Measurements from ENCODE around the gene TLR5. TPM values are rescaled to one million over a fixed set of nuclear protein-coding genes. Genes with fewer than 3 reads are reported as not detected.

The TLR5 gene
- polyA plus RNA-seq, 3 donors: 4.9 to 6.0 (median 5.1) TPM

DNA sequence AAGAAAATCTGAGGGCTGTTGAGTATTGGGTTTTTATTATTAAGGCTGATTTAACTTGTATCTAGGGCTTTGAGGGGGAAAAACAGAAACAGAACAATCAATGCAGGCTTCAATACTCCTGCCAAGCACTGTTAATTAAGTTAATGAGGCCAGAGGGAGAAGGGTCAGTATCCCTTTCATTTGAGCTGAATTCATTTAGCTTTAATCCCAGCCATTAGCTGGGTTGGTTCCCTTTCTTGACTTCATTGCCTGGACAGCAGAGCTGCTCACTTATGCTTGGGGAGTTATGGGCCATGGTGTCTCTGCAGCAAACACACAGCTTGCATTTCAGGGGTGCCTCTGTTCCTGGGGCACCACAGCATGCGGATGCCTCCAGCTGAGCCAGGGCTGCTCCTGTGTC is 16.3 kb downstream of the TLR5 start:
- DNase-seq (ENCODE audit: extremely low read depth in 1 of 11, low read depth in 9 of 11, low spot score in 4 of 11): no peak

DNA sequence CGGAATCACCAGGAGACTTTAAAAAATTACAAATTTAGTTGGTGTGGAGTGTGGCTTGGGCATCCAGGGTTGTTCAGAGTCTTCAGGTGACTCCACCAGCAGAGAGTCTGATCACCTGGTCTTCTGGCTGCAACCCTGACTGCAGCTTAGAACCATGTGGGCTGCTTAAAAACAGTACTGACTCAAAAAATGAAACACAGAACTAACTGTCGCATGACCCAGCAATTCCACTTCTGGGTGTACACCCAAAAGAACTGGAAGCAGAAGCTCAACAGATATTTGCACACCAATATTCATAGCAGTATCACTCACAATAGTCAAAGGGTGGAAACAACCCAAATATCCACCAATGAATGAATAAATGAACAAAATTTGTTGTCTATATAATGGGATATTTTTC is 17.3 kb downstream of the TLR5 start:
- no peak for DNase-seq (ENCODE audit: extremely low read depth in 1 of 11, low read depth in 9 of 11, low spot score in 4 of 11)

DNA sequence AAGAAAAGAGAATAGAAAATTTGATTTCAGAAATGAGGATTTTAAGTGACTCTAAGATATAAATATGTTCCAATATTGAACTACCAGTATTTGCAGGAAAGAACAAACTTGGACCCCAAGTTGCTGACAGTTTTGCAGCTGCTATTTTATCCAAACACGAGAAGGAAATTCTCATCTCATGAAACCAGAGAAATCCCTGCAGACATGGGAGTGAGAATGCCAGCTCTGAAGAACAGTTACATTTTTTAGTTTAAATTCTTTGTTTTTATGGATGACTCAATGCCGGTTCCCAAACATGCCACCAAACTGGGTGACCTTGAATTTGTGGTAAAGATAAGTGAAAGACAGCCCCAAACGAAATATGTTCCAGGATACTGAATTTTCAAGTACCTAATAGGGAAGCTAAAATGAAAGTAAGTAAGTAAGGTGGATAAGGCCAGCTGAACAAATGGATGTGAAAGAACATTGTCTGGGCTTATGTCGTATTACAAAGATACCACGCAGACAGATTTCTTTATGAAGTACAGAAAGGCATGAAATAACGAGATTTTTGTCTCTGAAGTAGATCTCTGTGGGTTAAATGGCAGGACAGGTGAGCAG is 19.9 kb downstream of the TLR5 start:
- DNase-seq (ENCODE audit: extremely low read depth in 1 of 11, low read depth in 9 of 11, low spot score in 4 of 11): no peak

DNA sequence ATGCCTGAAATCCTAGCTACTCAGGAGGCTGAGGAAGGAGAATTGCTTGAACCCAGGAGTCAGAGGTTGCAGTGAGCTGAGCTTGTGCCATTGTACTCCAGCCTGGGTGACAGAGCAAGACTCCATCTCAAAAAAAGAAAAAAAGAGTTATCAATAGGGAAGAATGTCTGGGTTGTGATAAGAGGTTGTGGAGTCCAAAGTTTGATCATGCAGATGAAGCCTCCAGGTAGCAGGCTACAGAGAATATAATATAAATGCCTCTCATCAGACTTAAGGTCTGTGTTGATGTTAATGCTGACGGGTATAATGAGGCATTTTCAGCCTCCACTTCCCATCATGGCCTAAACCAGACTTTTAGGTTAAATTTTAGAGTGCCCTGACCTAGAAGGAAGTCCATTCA is 24.6 kb downstream of the TLR5 start:
- no peak for DNase-seq (ENCODE audit: extremely low read depth in 1 of 11, low read depth in 9 of 11, low spot score in 4 of 11)

DNA sequence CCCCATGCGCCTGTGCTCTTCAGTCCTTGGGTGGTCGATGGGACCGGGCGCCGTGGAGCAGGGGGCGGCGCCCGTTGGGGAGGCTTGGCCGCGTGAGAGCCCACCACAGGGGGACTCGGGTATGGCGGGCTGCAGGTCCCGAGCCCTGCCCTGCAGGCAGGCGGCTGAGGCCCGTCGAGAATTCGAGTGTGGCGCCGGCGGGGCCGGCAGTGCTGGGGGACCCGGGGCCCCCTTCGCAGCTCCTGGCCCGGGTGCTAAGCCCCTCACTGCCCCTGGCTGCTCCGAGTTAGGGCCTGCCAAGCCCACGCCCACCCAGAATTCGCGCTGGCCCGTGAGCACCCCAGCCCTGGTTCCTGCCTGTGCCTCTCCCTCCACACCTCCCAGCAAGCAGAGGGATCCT is 26.1 kb downstream of the TLR5 start:
- DNase-seq (ENCODE audit: extremely low read depth in 1 of 11, low read depth in 9 of 11, low spot score in 4 of 11): no peak

DNA sequence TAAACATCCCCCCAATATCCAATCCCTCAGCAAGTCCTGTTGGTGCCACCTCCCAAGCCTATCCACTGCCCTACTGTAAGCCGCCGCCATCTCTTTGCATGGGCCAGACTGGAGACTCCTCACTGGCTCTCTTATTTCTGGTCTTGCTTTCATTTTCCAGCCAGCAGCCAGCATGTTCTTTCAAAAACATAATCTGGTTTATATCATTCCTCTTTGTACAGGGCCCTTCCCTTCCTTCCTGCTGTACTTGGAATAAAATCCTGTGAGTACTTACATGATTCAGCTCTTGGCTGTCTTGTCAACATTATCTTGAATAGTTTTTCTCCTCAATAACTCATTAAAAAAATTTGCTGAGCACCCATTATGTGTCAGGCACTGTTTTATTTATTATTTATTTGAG is 28.2 kb downstream of the TLR5 start:
- no peak for DNase-seq (ENCODE audit: extremely low read depth in 1 of 11, low read depth in 9 of 11, low spot score in 4 of 11)

DNA sequence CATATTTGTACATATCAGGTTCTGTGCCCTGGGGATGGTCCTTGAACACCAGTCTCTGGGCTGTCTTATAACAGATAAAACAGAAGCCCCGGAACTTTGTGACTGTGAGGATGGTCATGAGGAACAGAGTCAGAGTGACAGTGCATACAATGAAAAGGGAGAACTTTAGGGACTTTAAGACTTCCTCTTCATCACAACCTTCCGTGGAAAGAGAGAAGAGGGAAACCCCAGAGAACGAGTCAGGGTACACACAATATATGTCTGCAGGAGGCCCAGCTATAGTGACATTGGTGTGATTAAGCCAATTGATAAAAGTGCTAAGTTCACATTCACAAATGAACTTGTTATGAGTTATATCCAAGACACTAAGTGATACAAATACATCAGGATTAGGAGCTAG is 32.1 kb downstream of the TLR5 start:
- DNase-seq (ENCODE audit: extremely low read depth in 1 of 11, low read depth in 9 of 11, low spot score in 4 of 11): no peak

DNA sequence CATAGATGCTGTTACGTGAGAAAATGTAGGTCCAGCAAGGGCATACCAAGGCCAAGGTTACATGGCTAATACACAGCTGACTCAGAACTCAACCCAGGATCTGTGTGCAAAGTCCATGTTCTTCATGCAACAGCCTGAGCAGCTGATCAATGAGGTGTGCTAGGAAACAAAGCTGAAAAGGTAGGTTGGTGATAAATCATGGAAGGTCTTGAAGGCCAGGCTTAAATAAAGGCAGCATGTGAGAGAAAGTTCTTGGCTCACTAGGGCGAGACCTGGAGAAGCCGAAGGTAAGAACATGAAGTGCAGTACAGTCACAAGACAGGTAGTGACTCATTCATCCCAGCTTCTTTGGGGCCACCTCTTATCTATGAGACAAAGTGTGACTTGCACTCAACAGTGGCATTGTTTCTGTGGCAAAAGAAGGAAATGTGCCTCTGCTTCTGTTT is 33.4 kb downstream of the TLR5 start:
- DNase-seq (ENCODE audit: extremely low read depth in 1 of 11, low read depth in 9 of 11, low spot score in 4 of 11): no peak

DNA sequence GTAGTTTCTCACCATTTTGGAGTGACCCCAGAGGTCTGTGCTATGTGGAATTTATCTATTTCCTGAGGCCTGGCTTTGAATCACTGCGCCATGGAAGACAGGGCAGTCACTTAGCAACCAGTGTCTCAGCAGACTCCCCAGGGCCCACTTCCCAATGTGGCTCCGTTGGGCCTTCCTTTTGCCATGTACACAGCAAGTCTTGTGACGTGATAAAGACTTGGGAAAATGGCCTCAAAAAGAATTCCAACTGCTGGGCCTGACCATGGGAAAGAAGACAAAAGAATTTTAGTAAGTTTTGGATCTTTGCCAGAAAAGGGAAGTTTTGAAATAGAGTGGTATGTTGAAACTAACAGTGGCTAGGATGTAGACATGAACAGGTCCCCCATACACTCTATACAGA is 36.2 kb downstream of the TLR5 start:
- no peak for DNase-seq (ENCODE audit: extremely low read depth in 1 of 11, low read depth in 9 of 11, low spot score in 4 of 11)

DNA sequence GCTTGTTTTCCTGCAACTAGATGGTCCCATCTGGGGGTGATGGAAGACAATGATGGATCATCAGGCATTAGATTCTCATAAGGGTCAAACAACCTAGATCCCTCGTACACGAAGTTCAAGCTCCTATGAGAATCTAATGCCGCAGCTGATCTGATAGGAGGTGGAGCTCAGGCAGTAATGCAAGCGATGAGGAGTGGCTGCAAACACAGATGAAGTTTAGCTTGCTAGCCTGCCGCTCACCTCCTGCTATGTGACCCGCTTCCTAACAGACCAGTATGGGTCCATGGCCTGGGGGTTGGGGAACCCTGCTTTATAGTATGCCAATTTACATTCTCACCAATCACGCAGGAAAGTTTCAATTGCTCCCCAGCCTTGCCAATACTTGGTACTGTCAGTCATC is 37.5 kb downstream of the TLR5 start:
- no peak for DNase-seq (ENCODE audit: extremely low read depth in 1 of 11, low read depth in 9 of 11, low spot score in 4 of 11)

DNA sequence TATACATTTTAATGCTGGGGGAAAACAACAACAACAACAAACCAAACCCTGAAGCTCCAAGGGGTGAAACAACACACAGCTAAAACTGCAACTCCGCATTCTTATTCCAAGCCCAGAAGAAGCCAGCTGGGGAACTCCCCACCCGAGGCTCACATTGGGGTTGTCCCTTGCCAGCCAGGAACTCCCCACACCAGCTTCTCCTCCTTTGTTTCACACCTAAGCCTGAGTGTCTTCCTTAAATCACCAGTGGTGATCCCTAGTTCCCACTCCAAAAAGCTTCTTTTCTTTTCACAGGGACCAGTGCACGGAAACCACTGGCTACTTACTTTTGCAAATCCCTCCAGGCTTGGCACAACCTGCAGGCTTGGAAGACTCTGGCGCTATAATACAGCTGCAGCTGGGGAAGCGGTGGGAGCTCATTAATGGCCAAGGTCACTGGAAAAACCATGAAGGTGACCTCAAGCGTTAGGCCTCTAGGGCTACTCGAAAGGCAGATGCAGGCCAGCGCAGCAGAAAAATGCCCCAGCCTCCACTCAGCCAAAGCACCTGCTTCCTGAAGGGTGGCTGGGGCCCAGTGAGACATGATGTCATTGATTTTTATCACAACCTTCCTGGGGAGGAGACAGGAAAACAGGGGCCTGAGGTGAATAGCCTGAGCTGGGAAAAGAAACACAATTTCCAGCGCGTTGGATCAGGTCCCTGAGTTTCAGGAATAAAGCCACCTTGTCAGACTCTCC is 40.1 kb downstream of the TLR5 start:
- DNase-seq (ENCODE audit: extremely low read depth in 1 of 11, low read depth in 9 of 11, low spot score in 4 of 11): peak in 3 of 11 donors; percentile 24 to 30 (median 28)

DNA sequence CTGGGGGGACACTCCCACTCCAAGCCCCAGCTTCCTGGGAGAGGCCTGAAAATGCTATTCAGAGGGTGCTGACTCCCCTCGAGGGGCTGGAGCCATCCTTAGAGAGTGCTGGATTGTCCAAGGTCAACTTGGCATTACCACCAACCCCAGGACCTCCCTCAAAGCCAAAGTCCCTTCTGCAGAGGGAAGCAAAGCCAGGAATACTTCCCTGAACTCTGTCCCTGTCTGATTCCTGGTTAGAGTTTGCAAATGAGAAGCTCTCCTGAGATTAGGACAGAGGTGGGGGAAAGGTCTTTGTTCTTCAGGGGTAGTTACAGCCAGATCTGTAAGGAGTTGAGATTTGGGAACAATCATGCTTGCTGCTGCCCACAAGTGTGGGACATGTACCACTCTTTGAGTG is 45.3 kb downstream of the TLR5 start:
- DNase-seq (ENCODE audit: extremely low read depth in 1 of 11, low read depth in 9 of 11, low spot score in 4 of 11): no peak

DNA sequence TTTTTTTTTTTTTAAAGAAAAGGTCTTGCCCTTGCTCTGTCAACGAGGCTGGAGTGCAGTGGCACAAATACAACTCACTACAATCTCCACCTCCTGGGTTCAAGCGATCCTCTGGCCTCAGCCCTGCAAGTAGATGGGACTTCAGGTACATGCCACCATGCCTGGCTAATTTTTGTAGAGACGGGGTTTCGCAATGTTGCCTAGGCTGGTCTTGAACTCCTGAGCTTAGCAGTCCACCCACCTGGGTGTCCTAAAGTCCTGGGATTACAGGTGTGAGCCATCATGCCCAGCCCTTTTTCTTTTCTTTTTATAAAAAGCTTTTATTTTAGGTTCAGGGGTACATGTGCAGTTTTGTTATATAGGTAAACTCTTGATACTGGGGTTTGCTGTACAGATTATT is 47.2 kb downstream of the TLR5 start:
- no peak for DNase-seq (ENCODE audit: extremely low read depth in 1 of 11, low read depth in 9 of 11, low spot score in 4 of 11)

DNA sequence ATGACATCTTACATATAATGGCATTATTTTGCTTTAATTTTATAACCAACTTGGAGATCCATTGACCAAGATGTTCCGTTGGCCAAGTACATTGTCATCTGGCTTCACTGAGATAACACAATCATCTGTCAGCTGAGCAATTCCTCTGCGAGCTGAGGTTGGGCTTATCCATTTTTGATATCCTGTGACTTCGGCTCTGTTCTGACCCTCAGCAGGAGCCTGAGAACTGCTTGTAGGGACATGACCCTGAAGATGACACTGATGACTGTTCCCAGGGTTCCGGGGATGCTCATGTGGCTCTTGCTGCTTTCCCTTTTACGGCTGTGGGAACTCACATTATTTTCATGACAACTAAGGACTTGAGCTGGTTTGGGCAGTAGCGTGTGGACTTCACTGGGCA is 51.2 kb downstream of the TLR5 start:
- DNase-seq (ENCODE audit: extremely low read depth in 1 of 11, low read depth in 9 of 11, low spot score in 4 of 11): no peak

DNA sequence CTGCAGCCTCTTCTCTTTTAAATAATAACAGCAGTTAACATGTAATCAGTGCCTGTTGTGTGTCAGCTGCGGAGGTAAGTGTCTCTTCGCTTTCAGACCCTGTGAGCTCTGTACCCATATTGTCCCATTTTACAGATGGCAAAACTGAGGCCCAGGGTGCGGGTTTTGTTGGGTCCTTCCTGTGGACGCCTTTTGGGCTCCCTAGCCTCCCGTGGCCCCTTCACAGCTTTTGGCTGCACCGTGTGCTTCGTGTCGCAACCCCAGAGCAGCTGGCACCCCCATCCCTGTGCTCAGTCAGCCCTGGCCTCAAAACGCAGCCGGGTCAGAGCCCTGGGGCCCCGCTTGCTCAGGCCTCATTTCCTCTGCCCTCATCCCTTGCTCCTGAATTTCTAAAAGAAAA is 53.8 kb downstream of the TLR5 start:
- DNase-seq (ENCODE audit: extremely low read depth in 1 of 11, low read depth in 9 of 11, low spot score in 4 of 11): no peak

DNA sequence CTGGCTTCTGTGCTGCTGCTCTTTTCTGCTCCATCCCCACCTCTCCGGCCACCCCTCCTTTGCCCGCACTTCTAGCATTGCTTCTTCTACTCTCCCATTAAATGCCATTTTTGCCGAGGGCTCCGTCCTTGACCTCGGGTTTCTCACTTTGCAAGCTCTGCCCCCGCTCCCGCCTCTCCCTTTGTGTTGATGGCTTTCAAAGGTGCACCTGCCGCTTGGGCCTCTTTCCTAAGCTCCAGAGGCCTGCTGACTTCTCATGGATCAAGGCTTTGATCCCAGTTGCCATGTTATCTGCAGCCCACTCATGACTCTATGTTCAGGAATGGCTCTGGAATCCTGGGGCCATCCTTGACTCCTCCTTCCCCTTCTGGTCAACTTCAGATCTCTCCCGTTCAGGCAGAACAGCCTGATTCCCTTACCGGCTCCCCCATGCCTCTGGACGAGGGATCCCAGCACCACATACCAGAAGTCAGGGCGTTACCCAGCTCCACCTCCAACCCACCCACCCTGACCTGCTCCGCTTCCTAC is 54.3 kb downstream of the TLR5 start:
- DNase-seq (ENCODE audit: extremely low read depth in 1 of 11, low read depth in 9 of 11, low spot score in 4 of 11): no peak

DNA sequence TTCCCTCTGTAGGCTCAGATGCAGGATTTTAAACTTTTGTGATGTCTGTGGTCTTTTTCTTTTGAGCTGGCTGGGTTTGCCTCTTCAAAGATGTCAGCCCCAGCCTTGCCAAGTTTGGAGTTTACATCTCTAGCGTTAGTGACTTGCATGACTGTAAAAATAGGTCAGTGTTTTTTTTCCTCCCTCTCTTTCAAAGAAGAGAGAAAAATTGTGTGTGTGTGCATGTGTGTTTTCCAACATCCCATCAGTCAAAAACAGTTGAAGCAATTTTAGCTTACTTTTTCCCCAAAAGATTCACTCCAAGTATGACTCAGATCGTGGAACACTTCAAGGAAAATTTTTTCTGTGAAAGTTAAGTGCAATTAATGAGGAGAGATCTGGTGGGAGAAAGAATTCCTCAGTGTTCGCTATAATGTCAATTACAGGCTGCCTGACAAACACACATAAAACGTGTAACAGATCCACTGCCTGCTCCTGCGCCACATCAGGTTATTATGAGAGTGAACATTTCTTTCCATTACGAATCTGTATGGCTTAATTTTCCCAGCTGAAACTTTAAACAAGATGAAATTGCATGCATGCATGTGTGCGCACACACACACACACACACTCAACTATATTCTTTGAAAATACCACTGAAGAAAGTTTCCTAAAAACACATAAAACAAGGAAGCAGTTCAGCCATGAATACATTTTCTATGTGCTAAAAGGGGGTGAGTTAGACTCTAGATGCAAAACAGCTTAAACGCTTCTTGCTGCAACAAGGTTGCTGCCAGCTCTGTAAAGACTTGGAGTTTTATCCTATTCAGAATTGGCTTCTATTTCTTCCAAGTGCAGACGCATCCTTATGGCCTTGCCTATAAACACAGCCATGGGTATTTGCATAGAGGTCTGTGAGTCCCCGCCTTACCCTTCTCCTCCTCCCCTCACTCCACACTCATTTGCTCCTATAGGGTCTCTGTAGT is 55.5 kb downstream of the TLR5 start:
- DNase-seq (ENCODE audit: extremely low read depth in 1 of 11, low read depth in 9 of 11, low spot score in 4 of 11): no peak

DNA sequence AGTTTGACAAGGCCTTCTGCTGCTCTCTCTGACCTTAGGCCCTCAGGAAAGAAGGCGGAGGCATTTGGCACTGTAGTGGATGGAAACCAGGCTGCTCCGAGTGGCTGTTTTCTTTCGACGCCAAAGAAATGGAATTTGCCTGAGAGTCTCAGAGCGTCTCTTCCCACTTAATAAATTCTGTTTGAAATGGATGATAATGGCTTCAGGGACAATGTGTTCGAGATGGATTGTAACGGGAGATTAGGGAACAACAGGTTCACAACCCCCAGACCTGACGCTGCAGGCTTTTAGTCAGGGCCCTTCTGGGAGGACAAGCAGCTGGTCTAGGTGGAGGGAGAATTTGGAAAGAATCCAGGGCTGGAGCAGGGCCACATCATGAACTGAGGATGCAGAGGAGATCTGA is 58.6 kb downstream of the TLR5 start:
- DNase-seq (ENCODE audit: extremely low read depth in 1 of 11, low read depth in 9 of 11, low spot score in 4 of 11): no peak

DNA sequence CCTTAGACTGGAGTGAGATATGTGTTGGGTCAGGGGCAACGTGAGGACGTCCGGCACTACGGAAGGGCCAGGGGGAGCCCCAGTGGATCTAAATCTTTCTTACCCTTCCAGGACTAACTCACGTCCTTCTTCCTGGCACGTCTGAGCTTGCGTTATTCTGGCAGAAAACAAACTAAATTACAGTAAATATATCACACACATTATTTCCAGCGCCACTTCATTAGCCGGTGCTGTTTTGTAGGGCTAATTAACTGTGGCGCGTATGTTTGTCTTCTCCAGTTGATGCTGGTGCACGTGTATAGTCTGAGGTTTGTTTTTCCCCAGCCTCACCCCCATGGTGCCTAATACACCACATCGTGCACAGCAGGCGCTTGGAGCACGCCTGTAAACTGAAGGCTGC is 59.2 kb downstream of the TLR5 start:
- no peak for DNase-seq (ENCODE audit: extremely low read depth in 1 of 11, low read depth in 9 of 11, low spot score in 4 of 11)

DNA sequence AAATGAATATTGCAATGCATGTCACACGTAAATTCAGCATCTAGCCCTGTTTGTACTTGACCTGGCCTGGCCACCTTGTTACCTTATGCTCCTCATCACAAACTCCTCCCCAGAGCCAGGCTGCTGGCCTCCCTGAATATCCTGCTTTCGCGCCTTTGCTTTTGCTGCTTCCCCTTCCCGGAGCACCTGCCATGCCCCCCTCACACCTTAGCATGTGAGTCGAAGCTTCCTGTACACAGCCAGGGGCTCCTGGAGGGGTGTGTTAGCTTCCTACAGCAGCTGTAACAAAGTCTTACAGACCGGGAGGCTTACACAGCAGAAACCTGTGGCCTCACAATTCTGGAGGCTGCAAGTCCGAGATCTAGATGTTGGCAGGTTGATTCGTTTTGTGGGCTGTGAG is 60.1 kb downstream of the TLR5 start:
- DNase-seq (ENCODE audit: extremely low read depth in 1 of 11, low read depth in 9 of 11, low spot score in 4 of 11): no peak
